Karpas-422 (cell line): ENCODE measurements around the gene TMEM138. TPM values are rescaled to one million over a fixed set of nuclear protein-coding genes. Genes with fewer than 3 reads are reported as not detected.

ENCODE experiments used
- DNase-seq: peaks from one replicate; pipeline ENCODE4 v3.0.0-alpha.2; 2015
- H2AFZ ChIP-seq: fragments of 200-600 bp; sonication (generic); 2 replicates; pipeline ENCODE4 v1.6.1; 2014; ENCODE audit warnings: antibody characterized with exemption, low read length, mixed read lengths
- H3K27ac ChIP-seq: fragments of 200-600 bp; sonication (generic); 2 replicates; pipeline ENCODE4 v1.5.1; 2014; ENCODE audit warnings: mild to moderate bottlenecking, low read length, moderate library complexity
- H3K27me3 ChIP-seq: fragments of 200-600 bp; sonication (generic); 2 replicates; pipeline ENCODE4 v1.6.1; 2014; ENCODE audit warnings: low read length, mixed read lengths
- H3K36me3 ChIP-seq: fragments of 200-600 bp; sonication (generic); 2 replicates; pipeline ENCODE4 v1.6.1; 2014; ENCODE audit warnings: low read length, mixed read lengths; ENCODE audit not compliant: insufficient read depth
- H3K4me1 ChIP-seq: fragments of 200-600 bp; sonication (generic); 2 replicates; pipeline ENCODE4 v1.6.1; 2014; ENCODE audit warnings: mild to moderate bottlenecking, low read length, mixed read lengths
- H3K4me2 ChIP-seq: fragments of 200-600 bp; sonication (generic); 2 replicates; pipeline ENCODE4 v1.6.1; 2014; ENCODE audit warnings: low read length, low read depth, mild to moderate bottlenecking; ENCODE audit not compliant: poor library complexity, severe bottlenecking
- H3K4me3 ChIP-seq: fragments of 200-600 bp; sonication (generic); 2 replicates; pipeline ENCODE4 v1.5.1; 2014; ENCODE audit warnings: mild to moderate bottlenecking, antibody characterized with exemption, low read length, mixed read lengths
- H3K79me2 ChIP-seq: fragments of 200-600 bp; sonication (generic); 2 replicates; pipeline ENCODE4 v1.6.1; 2014; ENCODE audit warnings: mild to moderate bottlenecking, low read length, mixed read lengths
- H3K9ac ChIP-seq: fragments of 200-600 bp; sonication (generic); 2 replicates; pipeline ENCODE4 v1.6.0; 2014; ENCODE audit warnings: low read length
- H3K9me2 ChIP-seq: fragments of 200-600 bp; sonication (generic), shearing (Covaris generic); replicated peaks from 2 replicates; pipeline ENCODE4 v1.6.0; 2014; ENCODE audit warnings: mild to moderate bottlenecking, low read length, moderate library complexity; ENCODE audit not compliant: insufficient read depth
- H3K9me3 ChIP-seq: fragments of 300-700, 200-600 bp; sonication (generic); 2 replicates; pipeline ENCODE4 v1.6.1; 2014; ENCODE audit warnings: low read length, mixed read lengths
- H4K20me1 ChIP-seq: fragments of 200-600 bp; sonication (generic); 2 replicates; pipeline ENCODE4 v1.6.1; 2014; ENCODE audit warnings: mild to moderate bottlenecking, antibody characterized with exemption, low read length, low read depth; ENCODE audit not compliant: insufficient read depth
- total RNA-seq: library from RNA; depleted of rRNA; stranded (reverse); fragments of >200 nt; shearing (Covaris generic); gene quantifications from 2 replicates; pipeline ENCODE4 v1.2.3, GENCODE V29; 2014; ENCODE audit warnings: low replicate concordance; rRNA removed

The TMEM138 gene
- 27.2 and 70.3 TPM in 2 replicates for total RNA-seq

DNA sequence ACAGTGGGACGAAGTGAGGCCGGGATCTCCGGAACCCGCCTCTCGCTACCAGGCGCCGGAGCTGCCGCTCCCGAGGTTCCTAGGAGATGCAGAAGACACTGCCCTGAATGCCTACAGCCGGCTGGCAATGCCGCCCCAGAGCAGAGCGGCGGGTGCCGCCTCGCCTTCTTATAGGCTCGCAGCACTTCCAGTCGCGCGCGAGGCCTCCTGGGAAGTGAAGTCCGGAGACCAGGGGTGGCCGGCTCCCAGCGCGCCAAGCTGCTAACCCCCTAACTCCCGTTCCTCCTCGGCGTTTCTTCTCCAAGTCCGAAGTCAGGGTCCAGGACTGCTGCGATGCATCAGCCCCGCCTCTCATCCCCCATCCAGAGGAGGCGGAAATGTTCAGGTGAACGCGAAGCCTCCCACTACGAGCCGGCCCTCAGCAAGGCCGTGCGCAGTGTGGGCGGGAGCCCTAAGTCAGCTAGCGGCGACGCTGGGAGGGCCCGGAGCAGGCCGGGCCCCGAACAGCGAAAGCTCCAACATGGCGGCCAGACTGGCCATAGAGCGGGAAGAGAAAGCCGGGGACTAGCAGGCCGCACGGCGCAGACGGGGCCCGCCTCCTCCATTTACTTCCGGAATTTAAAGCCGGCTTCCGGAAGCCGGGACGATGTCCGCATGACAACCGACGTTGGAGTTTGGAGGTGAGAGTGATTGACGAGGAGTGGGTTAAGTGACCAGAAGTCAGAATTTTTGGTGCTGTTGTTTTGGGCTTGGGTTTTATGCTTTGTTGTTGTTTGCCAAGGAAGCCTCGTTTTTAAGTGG is at the start of gene TMEM138, which contains the start of gene CYB561A3:
TMEM138 (plus strand) TSS at position 634 of the 801 bp plus-strand sequence. CDS start 2,017 bp downstream, outside the sequence.
CYB561A3 (minus strand) TSS at position 142 of the 801 bp plus-strand sequence. CDS start 5,169 bp downstream, outside the sequence.
- peak within 1 kb of the TSS; percentile 96 for H3K9ac ChIP-seq
- peak within 1 kb of the TSS; percentile 93; the same call in 1 of the 2 replicates for H2AFZ ChIP-seq
- peak within 1 kb of the TSS; percentile 94 for H3K4me2 ChIP-seq
- H3K4me3 ChIP-seq = peak within 1 kb of the TSS; percentile 87
- H3K27me3 ChIP-seq = no peaks in the 10 kb centered on the region
- H3K9me2 ChIP-seq = no peaks in the 10 kb centered on the region
- DNase-seq = peak; percentile 98
- 0 out of 2 replicates have a peak, but pooled peaks cover 5% of the 10 kb centered on the region for H4K20me1 ChIP-seq
- peaks cover 19% of the 10 kb centered on the region for H3K36me3 ChIP-seq
- peaks cover 39% of the 10 kb centered on the region for H3K4me1 ChIP-seq
- H3K27ac ChIP-seq = peak within 1 kb of the TSS; percentile 94
- no peaks in the 10 kb centered on the region for H3K9me3 ChIP-seq
- H3K79me2 ChIP-seq = peaks cover 37% of the 10 kb centered on the region

DNA sequence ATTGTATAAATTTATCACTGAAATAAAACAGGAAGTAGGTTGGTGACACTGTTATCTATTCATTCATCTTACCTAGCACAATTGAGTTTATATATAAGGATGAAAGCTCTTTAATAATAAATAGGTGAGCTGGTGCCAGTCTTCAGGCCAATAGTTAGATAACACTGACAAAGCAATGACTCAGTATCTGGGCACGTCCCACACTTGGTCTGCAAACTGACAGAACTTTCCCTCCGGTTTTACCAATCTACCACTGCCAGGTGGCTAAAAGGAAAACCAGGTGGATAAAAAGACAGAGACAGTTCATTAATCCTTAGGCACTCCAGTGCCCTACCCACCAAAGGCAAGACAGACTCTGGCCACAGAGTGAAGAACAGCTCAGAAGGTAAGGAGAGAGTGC is 46.9 kb upstream of the TMEM138 start:
- H3K36me3 ChIP-seq = peaks cover 63% of the 10 kb centered on the region
- H3K9me3 ChIP-seq = no peaks in the 10 kb centered on the region

DNA sequence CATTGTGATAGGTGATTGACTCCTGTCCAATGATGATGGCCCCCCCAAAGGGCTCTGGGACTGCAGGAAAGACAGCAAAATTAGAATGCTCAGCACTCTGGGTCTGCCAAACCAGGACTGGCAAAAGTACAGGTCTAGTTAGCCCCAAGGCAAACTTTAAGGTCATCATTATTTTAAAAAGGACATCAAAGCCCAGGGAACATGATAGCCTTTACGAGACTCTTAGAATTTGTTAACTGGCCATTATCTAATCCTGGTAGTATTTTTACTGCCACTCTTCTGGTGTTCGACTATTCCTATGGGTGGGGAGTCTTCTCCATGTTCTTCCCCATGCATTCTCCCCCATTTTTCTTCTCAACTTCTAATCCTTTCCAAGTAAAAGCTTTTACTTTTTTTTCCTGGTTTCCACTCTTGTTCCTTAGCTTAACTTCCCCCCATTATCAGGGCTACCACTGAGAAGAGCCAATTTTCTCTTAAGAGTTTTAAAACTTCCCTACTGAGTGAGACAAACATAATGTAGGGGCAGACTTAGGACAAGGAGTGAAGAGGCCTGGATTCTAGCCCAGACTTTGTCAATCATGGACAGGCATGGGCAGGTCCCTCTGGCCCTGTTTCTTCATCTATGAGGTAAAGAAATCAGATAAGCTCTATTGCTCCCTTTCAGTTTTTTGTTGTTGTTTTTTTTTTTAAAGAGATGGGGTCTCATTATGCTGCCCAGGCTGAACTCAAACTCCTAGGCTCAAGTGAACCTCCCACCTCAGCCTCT is 36.3 kb upstream of the TMEM138 start:
- H3K9me3 ChIP-seq = no peaks in the 10 kb centered on the region
- no peak overlapping the region for H3K4me3 ChIP-seq
- no peak overlapping the region for H3K4me2 ChIP-seq
- no peak overlapping the region for H3K9ac ChIP-seq
- H4K20me1 ChIP-seq = 0 out of 2 replicates have a peak, but pooled peaks cover 7% of the 10 kb centered on the region
- no peak for DNase-seq
- peaks cover 55% of the 10 kb centered on the region for H3K79me2 ChIP-seq
- no peaks in the 10 kb centered on the region for H3K9me2 ChIP-seq
- H3K27ac ChIP-seq = no peak overlapping the region
- peaks cover 78% of the 10 kb centered on the region for H3K36me3 ChIP-seq
- peaks cover 3% of the 10 kb centered on the region for H3K4me1 ChIP-seq
- no peaks in the 10 kb centered on the region for H3K27me3 ChIP-seq
- H2AFZ ChIP-seq = no peak overlapping the region

More for the DNA sequence above, 46.9 kb upstream of the TMEM138 start:
- Histone ChIP-seq H3K27me3 (no peaks in the 10 kb centered on the region), H3K4me2 (no peak overlapping the region), H3K4me1 (no peaks in the 10 kb centered on the region), H2AFZ (no peak overlapping the region), H3K79me2 (0 out of 2 replicates have a peak, but pooled peaks cover 3% of the 10 kb centered on the region), H3K9me2 (no peaks in the 10 kb centered on the region), H3K27ac (no peak overlapping the region), H4K20me1 (no peaks in the 10 kb centered on the region), H3K9ac (no peak overlapping the region), H3K4me3 (no peak overlapping the region)
- DNase-seq = no peak

DNA sequence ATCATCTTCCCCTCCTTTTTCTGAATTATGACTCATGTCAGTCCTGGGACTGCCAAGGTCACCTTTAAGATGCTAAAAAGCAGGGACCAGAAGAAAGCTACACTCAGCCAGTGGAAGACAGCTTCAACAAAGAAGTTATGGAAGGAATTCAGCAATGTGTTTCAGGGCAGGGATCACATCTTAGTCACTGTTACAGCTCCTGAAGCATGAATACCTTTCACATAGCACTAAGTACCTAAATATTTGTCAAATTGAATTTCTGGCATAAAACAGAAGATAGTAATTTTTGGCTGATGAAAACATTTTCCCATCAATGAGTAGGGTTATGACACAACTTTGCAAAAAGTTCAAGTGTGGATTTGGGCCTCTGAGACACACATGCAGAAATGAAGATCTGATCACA is 34.5 kb upstream of the TMEM138 start:
- no peak overlapping the region for H3K27ac ChIP-seq
- peaks cover 24% of the 10 kb centered on the region for H4K20me1 ChIP-seq
- no peak overlapping the region for H3K4me2 ChIP-seq
- H3K9me3 ChIP-seq = no peaks in the 10 kb centered on the region
- H3K27me3 ChIP-seq = no peaks in the 10 kb centered on the region
- no peak overlapping the region for H2AFZ ChIP-seq
- peaks cover 73% of the 10 kb centered on the region for H3K79me2 ChIP-seq
- H3K4me3 ChIP-seq = no peak overlapping the region
- no peak overlapping the region for H3K9ac ChIP-seq
- H3K9me2 ChIP-seq = no peaks in the 10 kb centered on the region
- peaks cover 15% of the 10 kb centered on the region for H3K4me1 ChIP-seq
- DNase-seq = no peak
- H3K36me3 ChIP-seq = peaks cover 63% of the 10 kb centered on the region

DNA sequence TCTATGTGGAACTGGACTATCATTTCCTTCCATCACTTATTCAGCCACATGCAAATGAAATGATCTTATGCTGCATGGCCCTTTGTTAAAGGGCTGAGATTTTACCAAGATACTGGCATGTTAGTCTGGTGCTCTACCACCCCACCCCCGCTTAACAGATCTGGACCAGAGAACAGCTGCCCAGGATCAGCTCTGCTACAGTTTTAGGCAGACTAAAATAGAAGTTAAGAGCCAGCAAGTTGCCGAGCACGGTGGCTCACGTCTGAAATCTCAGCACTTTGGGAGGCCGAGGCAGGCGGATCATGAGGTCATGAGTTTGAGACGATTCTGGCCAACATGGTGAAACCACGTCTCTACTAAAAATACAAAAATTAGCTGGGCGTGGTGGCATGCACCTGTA is 33.8 kb upstream of the TMEM138 start:
- no peak overlapping the region for H3K4me3 ChIP-seq
- H3K27me3 ChIP-seq = no peaks in the 10 kb centered on the region
- H3K36me3 ChIP-seq = peaks cover 57% of the 10 kb centered on the region; the same call in 1 of the 2 replicates
- no peak overlapping the region for H2AFZ ChIP-seq
- no peak for DNase-seq
- no peaks in the 10 kb centered on the region for H3K9me3 ChIP-seq
- H3K79me2 ChIP-seq = peaks cover 77% of the 10 kb centered on the region
- no peak overlapping the region for H3K9ac ChIP-seq
- H3K4me2 ChIP-seq = no peak overlapping the region
- H3K27ac ChIP-seq = no peak overlapping the region
- peaks cover 24% of the 10 kb centered on the region for H4K20me1 ChIP-seq
- H3K9me2 ChIP-seq = no peaks in the 10 kb centered on the region
- H3K4me1 ChIP-seq = peaks cover 15% of the 10 kb centered on the region

DNA sequence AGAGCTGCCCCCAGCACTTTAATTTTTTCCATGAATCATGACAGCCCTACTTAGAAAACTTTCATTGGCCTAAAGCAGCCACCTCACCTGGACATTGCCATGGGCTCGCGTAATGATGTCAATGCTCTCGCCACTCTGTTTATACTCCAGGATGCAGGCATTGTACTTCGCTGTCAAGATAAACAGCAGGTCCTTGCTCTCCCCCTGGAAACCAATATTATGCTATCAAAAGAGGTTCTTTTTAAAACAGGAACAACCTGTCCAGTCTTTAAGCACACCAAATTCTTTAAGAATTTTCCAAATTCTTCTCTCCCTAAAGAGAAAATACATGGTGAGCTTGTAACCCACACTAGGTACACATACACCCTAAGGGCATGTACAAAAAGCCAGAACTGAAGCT is 32.3 kb upstream of the TMEM138 start:
- H3K9ac ChIP-seq = no peak overlapping the region
- peaks cover 91% of the 10 kb centered on the region for H3K79me2 ChIP-seq
- no peaks in the 10 kb centered on the region for H3K9me3 ChIP-seq
- H3K4me3 ChIP-seq = no peak overlapping the region
- no peaks in the 10 kb centered on the region for H3K27me3 ChIP-seq
- no peak overlapping the region for H3K27ac ChIP-seq
- no peak for DNase-seq
- H2AFZ ChIP-seq = no peak overlapping the region
- H3K4me2 ChIP-seq = no peak overlapping the region
- peaks cover 24% of the 10 kb centered on the region for H4K20me1 ChIP-seq
- peaks cover 46% of the 10 kb centered on the region; the same call in 1 of the 2 replicates for H3K36me3 ChIP-seq
- H3K4me1 ChIP-seq = peaks cover 30% of the 10 kb centered on the region
- no peaks in the 10 kb centered on the region for H3K9me2 ChIP-seq

DNA sequence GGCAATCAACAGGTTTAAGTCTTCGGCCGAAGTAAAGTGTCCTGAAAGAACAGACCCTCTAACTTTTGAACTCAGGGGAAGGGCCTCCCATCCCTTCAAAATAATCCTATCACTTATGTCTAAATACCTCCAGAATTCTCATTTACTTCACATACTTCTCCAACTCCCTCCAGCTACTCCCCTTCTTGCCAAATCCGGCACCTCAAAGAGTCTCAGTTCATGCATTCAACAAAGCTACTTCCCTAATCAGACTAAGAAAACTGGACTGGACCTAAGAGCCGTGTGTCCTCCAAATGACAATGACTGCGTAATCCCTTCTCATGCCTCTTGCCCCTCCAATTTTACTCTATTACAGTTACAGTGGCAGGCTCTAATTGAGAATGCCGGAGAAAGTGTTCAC is 30.5 kb upstream of the TMEM138 start:
- H3K9ac ChIP-seq = peak overlapping the region; percentile 94
- peak; percentile 48 for DNase-seq
- H2AFZ ChIP-seq = no peak overlapping the region
- H3K9me2 ChIP-seq = no peaks in the 10 kb centered on the region
- H3K4me1 ChIP-seq = peaks cover 45% of the 10 kb centered on the region
- peaks cover 24% of the 10 kb centered on the region for H4K20me1 ChIP-seq
- no peaks in the 10 kb centered on the region for H3K9me3 ChIP-seq
- H3K27me3 ChIP-seq = no peaks in the 10 kb centered on the region
- peaks cover 30% of the 10 kb centered on the region; the same call in 1 of the 2 replicates for H3K36me3 ChIP-seq
- H3K27ac ChIP-seq = no peak overlapping the region
- H3K4me3 ChIP-seq = peak overlapping the region; percentile 96
- H3K79me2 ChIP-seq = peaks cover 79% of the 10 kb centered on the region
- H3K4me2 ChIP-seq = peak overlapping the region; percentile 99
